Peyer's patch (tissue), 4 donors: Measurements from ENCODE around the gene PAEP. TPM values are rescaled to one million over a fixed set of nuclear protein-coding genes. Genes with fewer than 3 reads are reported as not detected.

Experiments used
- DNase-seq, 3 donors: peaks; one replicate each; pipeline ENCODE4 v3.0.0-alpha.2; 2017 to 2019
- H3K27ac ChIP-seq, 4 donors: fragments of 200-600 bp; sonication (generic); one replicate each; pipeline ENCODE4 v1.5.1; 2016 to 2019
- H3K27me3 ChIP-seq, 2 donors: fragments of 200-600 bp; sonication (generic); one replicate each; pipeline ENCODE4 v1.5.1; 2019
- H3K36me3 ChIP-seq, 3 donors: fragments of 200-600 bp; sonication (generic); one replicate each; pipeline ENCODE4 v1.5.1; 2016 to 2019
- H3K4me1 ChIP-seq, 4 donors: fragments of 200-600 bp; sonication (generic); one replicate each; pipeline ENCODE4 v1.5.1; 2016 to 2019
- H3K4me3 ChIP-seq, 4 donors: fragments of 200-600 bp; sonication (generic); 1 replicate in 3 of 4; 2 replicates in 1 of 4; pipeline ENCODE4 v1.5.1; 2016 to 2019; ENCODE audit warnings: mild to moderate bottlenecking in 1 of 4
- H3K9me3 ChIP-seq, 4 donors: fragments of 200-600 bp; sonication (generic); one replicate each; pipeline ENCODE4 v1.5.1; 2016 to 2019; ENCODE audit warnings: mild to moderate bottlenecking in 1 of 4
- POLR2A ChIP-seq, 2 donors: fragments of 450-650 bp; IDR thresholded peaks; one replicate each; pipeline ENCODE4 v1.5.1; 2017; ENCODE audit warnings: antibody characterized with exemption in 2 of 2, mild to moderate bottlenecking in 2 of 2, moderate library complexity in 2 of 2
- total RNA-seq, 4 donors: library from RNA; depleted of rRNA; stranded (reverse); fragments of >200 nt; gene quantifications; one replicate each; pipeline ENCODE4 v1.1.0, GENCODE V29; 2016
- TF ChIP-seq, protein P1 (sequence below), 6 experiments: fragments of 450-650 bp in 4 of 6; fragments of 200-600 bp in 2 of 6; sonication (generic) in 1 of 6; IDR thresholded peaks; one replicate each; pipeline ENCODE4 v1.5.1; 2017 to 2019; ENCODE audit warnings: antibody characterized with exemption in 6 of 6, mild to moderate bottlenecking in 3 of 6, moderate library complexity in 1 of 6

Gene PAEP
- total RNA-seq, 4 donors from 2014 or later, result not detected

DNA sequence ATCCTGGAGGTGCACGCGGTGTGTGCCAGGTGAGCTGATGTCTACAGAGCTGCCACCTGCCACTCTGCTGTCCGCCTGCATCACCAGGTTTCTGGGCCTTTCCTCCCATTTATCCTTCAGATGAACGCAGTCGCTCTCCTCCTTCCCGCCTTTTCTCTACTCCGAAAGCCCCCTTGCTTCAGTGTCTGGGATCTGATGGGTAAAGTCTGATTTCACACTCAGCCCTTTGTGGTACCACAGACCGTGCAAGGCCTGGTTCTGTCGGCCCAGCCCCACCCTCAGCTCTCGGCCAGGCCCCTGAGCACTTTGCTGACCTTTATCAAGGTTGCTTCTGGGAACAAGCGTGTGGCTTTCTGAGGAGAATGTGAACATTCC, 45.3 kb downstream of the PAEP start:
- no peak for DNase-seq
- Histone ChIP-seq H3K4me1 (no peaks in the 10 kb centered on the region), H3K36me3 (no peaks in the 10 kb centered on the region), H3K4me3 (no peak overlapping the region), H3K9me3 (no peaks in the 10 kb centered on the region), H3K27ac (no peak overlapping the region), H3K27me3 (no peaks in the 10 kb centered on the region)
- no peak for TF ChIP-seq POLR2A (IDR thresholded peaks at IDR 0.05)
- TF ChIP-seq, protein P1, sequence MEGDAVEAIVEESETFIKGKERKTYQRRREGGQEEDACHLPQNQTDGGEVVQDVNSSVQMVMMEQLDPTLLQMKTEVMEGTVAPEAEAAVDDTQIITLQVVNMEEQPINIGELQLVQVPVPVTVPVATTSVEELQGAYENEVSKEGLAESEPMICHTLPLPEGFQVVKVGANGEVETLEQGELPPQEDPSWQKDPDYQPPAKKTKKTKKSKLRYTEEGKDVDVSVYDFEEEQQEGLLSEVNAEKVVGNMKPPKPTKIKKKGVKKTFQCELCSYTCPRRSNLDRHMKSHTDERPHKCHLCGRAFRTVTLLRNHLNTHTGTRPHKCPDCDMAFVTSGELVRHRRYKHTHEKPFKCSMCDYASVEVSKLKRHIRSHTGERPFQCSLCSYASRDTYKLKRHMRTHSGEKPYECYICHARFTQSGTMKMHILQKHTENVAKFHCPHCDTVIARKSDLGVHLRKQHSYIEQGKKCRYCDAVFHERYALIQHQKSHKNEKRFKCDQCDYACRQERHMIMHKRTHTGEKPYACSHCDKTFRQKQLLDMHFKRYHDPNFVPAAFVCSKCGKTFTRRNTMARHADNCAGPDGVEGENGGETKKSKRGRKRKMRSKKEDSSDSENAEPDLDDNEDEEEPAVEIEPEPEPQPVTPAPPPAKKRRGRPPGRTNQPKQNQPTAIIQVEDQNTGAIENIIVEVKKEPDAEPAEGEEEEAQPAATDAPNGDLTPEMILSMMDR (IDR thresholded peaks at IDR 0.05), result no peak

DNA sequence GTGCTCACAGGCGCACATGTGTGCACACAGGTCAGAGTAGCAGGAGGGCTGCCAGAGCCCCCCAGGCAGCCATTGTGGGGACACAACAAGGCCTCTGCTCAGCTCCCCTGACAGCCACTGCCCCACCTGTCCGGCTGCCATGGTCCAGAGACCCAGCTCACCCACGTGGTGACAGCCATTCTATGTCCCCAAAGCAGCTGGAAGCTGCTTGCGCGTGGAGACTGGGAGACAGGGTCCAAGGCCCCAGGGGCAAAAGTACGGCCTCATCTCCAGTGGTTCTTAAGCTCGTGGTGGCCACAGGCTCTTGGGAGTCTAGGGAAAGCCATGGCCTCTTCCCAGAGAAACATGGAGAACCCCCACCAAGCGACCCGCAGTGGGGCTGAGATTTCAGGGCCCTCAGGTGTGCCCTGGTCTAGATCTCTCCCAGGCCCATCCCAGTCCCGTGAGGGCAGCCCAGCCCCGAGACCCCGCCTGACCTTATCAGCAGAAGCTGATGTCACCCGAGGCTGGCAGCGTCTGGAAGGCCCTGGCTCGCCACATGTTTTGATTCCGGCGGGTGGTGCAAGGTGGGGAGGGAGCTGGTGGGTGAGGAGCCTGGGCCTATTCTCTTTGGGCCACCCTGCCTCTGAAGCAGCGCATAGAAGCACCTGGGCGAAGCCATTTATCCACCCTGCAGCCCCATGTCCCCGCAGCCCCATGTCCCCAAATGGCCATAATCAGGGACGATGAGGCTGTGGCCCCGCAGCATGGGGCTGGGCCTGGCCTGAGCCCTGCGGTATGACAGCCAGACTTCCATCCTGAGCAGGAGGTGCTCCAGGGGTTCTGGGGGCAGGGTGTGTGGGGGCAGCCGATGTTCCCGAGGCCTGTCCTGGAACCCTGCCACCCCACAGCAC, 46.1 kb downstream of the PAEP start:
- TF ChIP-seq, protein P1 (IDR thresholded peaks at IDR 0.05), result no peak
- no peak for TF ChIP-seq POLR2A (IDR thresholded peaks at IDR 0.05)
- DNase-seq, result peak in 2 of 3 donors; percentile 33 to 39

DNA sequence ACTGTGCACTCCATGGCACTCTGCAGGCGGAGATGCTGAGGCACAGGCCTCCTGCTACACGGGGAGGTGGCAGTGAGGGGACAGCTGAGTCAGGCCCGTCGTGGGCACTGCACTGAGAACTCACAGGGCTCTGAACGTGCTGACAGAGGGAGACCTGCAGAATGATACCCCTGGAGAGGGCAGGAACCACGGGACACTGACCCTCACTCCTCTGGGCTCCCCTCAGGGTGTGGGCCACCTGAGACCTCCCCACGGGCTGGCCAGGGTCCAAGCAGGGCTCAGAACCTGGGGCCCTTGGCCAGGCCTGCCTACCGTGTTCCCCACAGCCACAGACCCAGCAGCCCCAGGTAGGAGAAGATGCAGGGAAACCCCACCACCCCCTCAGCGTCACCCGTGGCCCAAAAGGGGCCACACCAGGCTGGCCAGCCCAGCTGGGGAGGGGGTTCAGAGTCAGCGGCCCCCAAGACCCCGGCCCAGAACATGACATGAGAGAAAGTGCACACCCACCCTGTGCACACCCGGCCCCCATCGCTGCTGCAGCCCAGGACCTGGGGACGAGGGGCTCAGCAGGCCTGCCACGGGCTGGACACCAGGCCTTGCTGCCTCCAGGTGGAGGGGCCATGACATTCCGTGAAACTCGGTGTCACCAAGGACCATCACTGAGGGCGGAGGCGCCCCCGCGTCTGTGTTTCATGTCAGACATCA, 46.9 kb downstream of the PAEP start:
- DNase-seq, result peak in 1 of 3 donors; percentile 32

More for the DNA sequence above, 46.1 kb downstream of the PAEP start:
- Histone ChIP-seq H3K27ac (no peak overlapping the region), H3K36me3 (no peaks in the 10 kb centered on the region), H3K4me3 (no peak overlapping the region), H3K4me1 (no peaks in the 10 kb centered on the region), H3K27me3 (no peaks in the 10 kb centered on the region), H3K9me3 (no peaks in the 10 kb centered on the region)

DNA sequence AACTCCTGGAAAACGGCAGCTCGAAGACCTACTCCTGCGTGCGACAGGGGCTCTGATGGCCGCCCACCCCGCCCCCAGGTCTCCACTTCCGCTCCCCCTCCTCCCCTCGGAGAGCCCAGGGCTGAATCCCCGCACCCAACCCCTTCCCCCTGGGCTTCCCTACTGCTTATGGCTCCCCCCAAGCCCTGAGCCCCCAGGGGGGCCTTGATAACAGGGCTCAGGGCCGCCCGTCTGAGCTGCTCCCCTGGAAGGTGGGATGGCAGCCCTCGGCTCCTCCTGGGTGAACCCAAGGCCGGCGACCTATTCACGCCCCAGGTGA, 47.4 kb downstream of the PAEP start:
- no peak for TF ChIP-seq POLR2A (IDR thresholded peaks at IDR 0.05)
- TF ChIP-seq, protein P1 (IDR thresholded peaks at IDR 0.05), result no peak
- no peaks in the 10 kb centered on the region for H3K36me3 ChIP-seq
- H3K27me3 ChIP-seq, result no peaks in the 10 kb centered on the region
- no peak overlapping the region for H3K27ac ChIP-seq
- no peak overlapping the region for H3K4me3 ChIP-seq
- no peaks in the 10 kb centered on the region for H3K4me1 ChIP-seq
- DNase-seq, result peak in 1 of 3 donors; percentile 37
- no peaks in the 10 kb centered on the region for H3K9me3 ChIP-seq

More for the DNA sequence above, 46.9 kb downstream of the PAEP start:
- TF ChIP-seq, protein P1 (IDR thresholded peaks at IDR 0.05), result no peak
- TF ChIP-seq POLR2A (IDR thresholded peaks at IDR 0.05), result no peak
- no peaks in the 10 kb centered on the region for H3K9me3 ChIP-seq
- H3K4me3 ChIP-seq, result no peak overlapping the region
- no peaks in the 10 kb centered on the region for H3K27me3 ChIP-seq
- no peaks in the 10 kb centered on the region for H3K36me3 ChIP-seq
- H3K27ac ChIP-seq, result no peak overlapping the region
- no peaks in the 10 kb centered on the region for H3K4me1 ChIP-seq

DNA sequence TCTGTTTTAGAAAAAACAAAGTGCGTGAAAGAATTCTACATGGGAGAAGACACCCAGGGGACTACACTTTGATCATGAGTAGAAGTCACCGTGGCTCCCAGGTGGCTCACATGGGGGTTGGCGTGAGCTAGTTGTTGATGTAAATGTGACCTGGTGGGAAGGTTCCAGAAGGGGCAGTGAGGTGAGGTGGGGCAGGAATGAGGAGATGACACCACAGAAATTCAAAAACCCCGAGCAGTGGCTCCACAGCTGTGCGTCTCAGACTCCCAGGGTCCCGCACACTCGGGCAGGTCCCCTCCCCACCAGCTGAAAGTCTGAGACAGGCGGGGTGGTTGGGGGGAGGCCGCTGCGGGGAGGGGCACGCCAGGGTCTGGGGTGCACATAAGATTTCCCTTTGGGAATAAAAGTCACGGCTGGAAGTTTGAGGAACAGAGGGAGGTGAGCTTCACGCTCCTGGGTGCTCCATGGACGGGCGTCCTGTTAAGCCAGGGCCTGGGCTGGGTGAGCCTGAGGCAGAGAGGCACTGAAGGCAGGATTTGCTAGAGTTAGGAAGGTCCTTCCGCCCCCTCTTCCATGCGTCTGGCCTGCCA, 47.9 kb downstream of the PAEP start:
- Histone ChIP-seq H3K9me3 (no peaks in the 10 kb centered on the region), H3K27ac (no peak overlapping the region), H3K36me3 (no peaks in the 10 kb centered on the region), H3K4me3 (no peak overlapping the region), H3K4me1 (no peaks in the 10 kb centered on the region), H3K27me3 (no peaks in the 10 kb centered on the region)
- DNase-seq, result peak in 1 of 3 donors; percentile 22
- TF ChIP-seq, protein P1 (IDR thresholded peaks at IDR 0.05), result no peak
- TF ChIP-seq POLR2A (IDR thresholded peaks at IDR 0.05), result no peak
